ENCODE measurements around the gene MARCHF6. TPM values are rescaled to one million over a fixed set of nuclear protein-coding genes. Genes with fewer than 3 reads are reported as not detected.

The MARCHF6 gene
- total and polyA plus RNA-seq, 2 of the 8 experiments (the other 6 are each of a cell fraction or from before 2014, with no cell fraction given) = 93.1 to 118 TPM

- no peak overlapping the region for H2BK12ac ChIP-seq (ENCODE audit: low read depth, low read length)
- H3K27ac ChIP-seq (ENCODE audit: low read depth, low read length) = no peak overlapping the region
- FAIRE-seq (no peak), DNase-seq (ENCODE audit: low read depth in 1 of 2, low spot score in 2 of 2) (no peak)
- peaks cover 0 to 1% (median 0%) of the 10 kb centered on the region in 4 experiments; a peak in 2 of 7 replicates for H3K4me1 ChIP-seq (replicated peaks in 1 of 4; ENCODE audit: control insufficient read depth in 3 of 4, insufficient read depth in 4 of 4, low read length in 3 of 4)
- TF ChIP-seq RFX5 (IDR thresholded peaks at IDR 0.05; ENCODE audit: borderline replicate concordance, low read depth, low read length) (no peak), SP4 (IDR thresholded peaks at IDR 0.05; ENCODE audit: low read length) (no peak), CBX8 (IDR thresholded peaks at IDR 0.05; ENCODE audit: borderline replicate concordance, low read depth, low read length) (no peak), JUN (IDR thresholded peaks at IDR 0.05; ENCODE audit: low read depth, low read length) (no peak), KDM4A (IDR thresholded peaks at IDR 0.05; ENCODE audit: low read depth, low read length, severe bottlenecking) (no peak), JUND (IDR thresholded peaks at IDR 0.05; ENCODE audit: low read length) (no peak), CEBPB (IDR thresholded peaks at IDR 0.05; ENCODE audit: low read depth, low read length) (no peak)
- H4K8ac ChIP-seq (ENCODE audit: extremely low read depth, insufficient read depth, low read length) = no peak overlapping the region
- no peaks in the 10 kb centered on the region for H3K36me3 ChIP-seq (ENCODE audit: control insufficient read depth in 2 of 4, insufficient read depth in 4 of 4, low read length in 3 of 4)
- no peaks in the 10 kb centered on the region for H3K9me3 ChIP-seq (ENCODE audit: insufficient read depth in 2 of 2, low read depth in 1 of 2, low read length in 1 of 2)
- no peak overlapping the region for H3K4me2 ChIP-seq (ENCODE audit: insufficient read depth in 1 of 2, low read depth in 2 of 2, low read length in 2 of 2)
- no peak overlapping the region for H2BK15ac ChIP-seq (ENCODE audit: low read length)
- peaks cover 5% of the 10 kb centered on the region; the same call in 1 of the 2 replicates for H3K23me2 ChIP-seq (ENCODE audit: low read depth, low read length)
- no peak overlapping the region for H2AFZ ChIP-seq (ENCODE audit: low read length)
- H3K79me1 ChIP-seq (ENCODE audit: low read depth, low read length) = no peaks in the 10 kb centered on the region
- no peak overlapping the region for H3K4me3 ChIP-seq (ENCODE audit: extremely low read depth in 1 of 4, insufficient read depth in 2 of 4, low read depth in 3 of 4, low read length in 4 of 4)
- H3K18ac ChIP-seq (ENCODE audit: extremely low read depth, low read length) = no peak overlapping the region
- no peaks in the 10 kb centered on the region for H4K20me1 ChIP-seq (replicated peaks in 1 of 2; ENCODE audit: control insufficient read depth in 1 of 2, insufficient read depth in 2 of 2, low read length in 2 of 2)
- H4K5ac ChIP-seq (ENCODE audit: insufficient read length, low read depth, low read length) = no peak overlapping the region
- no peak overlapping the region for H3K4ac ChIP-seq (replicated peaks; ENCODE audit: insufficient read length, low read depth, low read length)
- H2BK20ac ChIP-seq (ENCODE audit: low read length) = no peak overlapping the region
- no peak overlapping the region for H4K91ac ChIP-seq (replicated peaks; ENCODE audit: insufficient read length, low read length)
- ChIA-PET CTCF (ENCODE audit: partially characterized antibody) (interaction anchor here (0.6 to 4.4 kb wide), 12 partner anchors 10 to 1568 kb away, joined by 3 to 19 read pairs (median 3); partner anchors contain the start of gene CMBL), POLR2A (ENCODE audit: partially characterized antibody) (interaction anchor here (0.8 to 1.2 kb wide), 2 partner anchors 21 to 25 kb away, joined by 3 to 4 read pairs; no protein-coding TSS in a partner anchor)
- WGBS, 2 experiments (ENCODE audit: extremely low coverage in 1 of 2, insufficient coverage in 1 of 2, insufficient read length in 1 of 2, insufficient replicate concordance in 2 of 2, low coverage in 1 of 2, low lambda C conversion rate in 2 of 2, missing lambda C conversion rate in 1 of 2) = 90% methylated on average over 7 of the region's 7 CpGs; no CpG with 5 or more reads in 1 of the 2 experiments
- H3K56ac ChIP-seq (replicated peaks; ENCODE audit: insufficient read length, low read depth, low read length) = no peak overlapping the region
- no peak overlapping the region for H2BK120ac ChIP-seq (replicated peaks; ENCODE audit: low read depth, low read length)
- H2BK5ac ChIP-seq (ENCODE audit: low read depth, low read length) = no peak overlapping the region
- H3K9ac ChIP-seq (replicated peaks in 1 of 4; ENCODE audit: extremely low read depth in 1 of 4, low read depth in 3 of 4, low read length in 3 of 4) = no peak overlapping the region
- no peaks in the 10 kb centered on the region for H3K79me2 ChIP-seq (ENCODE audit: control insufficient read depth in 1 of 2, insufficient read depth in 2 of 2, low read length in 2 of 2)
- H3K14ac ChIP-seq (ENCODE audit: insufficient read length) = no peak overlapping the region
- H3K23ac ChIP-seq (ENCODE audit: insufficient read length) = no peak overlapping the region
- no peak overlapping the region for H2AK5ac ChIP-seq (ENCODE audit: low read depth, low read length)
- peaks cover 16 to 45% (median 39%) of the 10 kb centered on the region in 4 experiments for H3K27me3 ChIP-seq (replicated peaks in 1 of 4; ENCODE audit: control insufficient read depth in 3 of 4, extremely low read depth in 1 of 4, insufficient read depth in 3 of 4, low read length in 3 of 4)
Observed at GRCh38 chr5:10329820-10330481, 23.5 kb upstream of the MARCHF6 start.

Measured in H1 (cell line).